Neural cell (in vitro differentiated cells): ENCODE measurements around the gene TRMU. TPM values are rescaled to one million over a fixed set of nuclear protein-coding genes. Genes with fewer than 3 reads are reported as not detected.

Source experiments
- H2AFZ ChIP-seq: fragments of 200-600, 300-800 bp; sonication (generic), shearing (Covaris generic); 2 replicates; pipeline ENCODE4 v1.6.0; 2014; ENCODE audit warnings: low read depth, mild to moderate bottlenecking, antibody characterized with exemption, low read length, moderate library complexity
- H3F3A ChIP-seq: fragments of 200-600 bp; shearing (Covaris generic); 2 replicates; pipeline ENCODE4 v1.6.1; 2016; ENCODE audit warnings: mild to moderate bottlenecking, moderate library complexity, mixed read lengths, antibody characterized with exemption, low read length; ENCODE audit not compliant: insufficient read depth, poor library complexity, severe bottlenecking
- H3K27ac ChIP-seq: fragments of 200-600, 300-800 bp; sonication (generic), shearing (Covaris generic); 2 replicates; pipeline ENCODE4 v1.5.1; 2014; ENCODE audit warnings: mild to moderate bottlenecking, low read length, moderate library complexity
- H3K27me3 ChIP-seq: fragments of 300-800, 200-600 bp; sonication (generic), shearing (Covaris generic); 2 replicates; pipeline ENCODE4 v1.6.0; 2014; ENCODE audit warnings: mild to moderate bottlenecking, low read depth, low read length, moderate library complexity; ENCODE audit not compliant: insufficient read depth
- H3K36me3 ChIP-seq: fragments of 300-800, 200-600 bp; sonication (generic), shearing (Covaris generic); 2 replicates; pipeline ENCODE4 v1.5.1; 2014; ENCODE audit warnings: mild to moderate bottlenecking, antibody characterized with exemption, low read length, moderate library complexity; ENCODE audit not compliant: insufficient read depth
- H3K4me2 ChIP-seq: fragments of 300-800, 200-600 bp; sonication (generic), shearing (Covaris generic); 2 replicates; pipeline ENCODE4 v1.6.0; 2014; ENCODE audit warnings: mild to moderate bottlenecking, low read length
- H3K4me3 ChIP-seq: fragments of 300-800, 200-600 bp; sonication (generic), shearing (Covaris generic); 2 replicates; pipeline ENCODE4 v1.5.1; 2014; ENCODE audit warnings: mild to moderate bottlenecking, low read length, moderate library complexity
- H3K79me2 ChIP-seq: fragments of 200-600 bp; shearing (Covaris generic); replicated peaks from 2 replicates; pipeline ENCODE4 v1.6.0; 2014; ENCODE audit warnings: mild to moderate bottlenecking, low read length, moderate library complexity; ENCODE audit not compliant: insufficient read depth
- H3K9ac ChIP-seq: fragments of 300-800, 200-600 bp; sonication (generic), shearing (Covaris generic); 2 replicates; pipeline ENCODE4 v1.6.1; 2016; ENCODE audit warnings: mild to moderate bottlenecking, low read length, mixed read lengths
- H3K9me2 ChIP-seq: fragments of 200-600 bp; shearing (Covaris generic); 2 replicates; pipeline ENCODE4 v1.6.1; 2016; ENCODE audit warnings: mild to moderate bottlenecking, low read length, mixed read lengths; ENCODE audit not compliant: insufficient read depth
- H3K9me3 ChIP-seq: fragments of 200-600, 300-800 bp; sonication (generic), shearing (Covaris generic); 2 replicates; pipeline ENCODE4 v1.6.1; 2016; ENCODE audit warnings: mild to moderate bottlenecking, mixed run types, low read length, moderate library complexity, mixed read lengths
- H4K20me1 ChIP-seq: fragments of 200-600 bp; shearing (Covaris generic); 2 replicates; pipeline ENCODE4 v1.6.1; 2016; ENCODE audit warnings: mild to moderate bottlenecking, mixed run types; ENCODE audit not compliant: insufficient read depth
- CTCF ChIP-seq: fragments of 450-650 bp; IDR thresholded peaks from 2 replicates; pipeline ENCODE4 v1.5.1; 2014; ENCODE audit warnings: antibody characterized with exemption, mild to moderate bottlenecking, moderate library complexity; ENCODE audit not compliant: poor library complexity, severe bottlenecking
- EP300 ChIP-seq: fragments of 450-650 bp; conservative IDR thresholded peaks from 2 replicates; pipeline ENCODE4 v1.6.1; 2014; ENCODE audit warnings: antibody characterized with exemption, mild to moderate bottlenecking, moderate library complexity; ENCODE audit not compliant: poor library complexity, severe bottlenecking
- EZH2 ChIP-seq: fragments of 200-600, 300-800 bp; shearing (Covaris generic), sonication (generic); IDR thresholded peaks from 2 replicates; pipeline ENCODE4 v1.6.1; 2014; ENCODE audit warnings: antibody characterized with exemption, low read length, borderline replicate concordance, mild to moderate bottlenecking; ENCODE audit not compliant: insufficient read depth, poor library complexity, severe bottlenecking
- MXI1 ChIP-seq: fragments of 450-650 bp; conservative IDR thresholded peaks from 2 replicates; pipeline ENCODE4 v1.6.1; 2014; ENCODE audit warnings: antibody characterized with exemption, mild to moderate bottlenecking; ENCODE audit not compliant: poor library complexity, severe bottlenecking
- POLR2AphosphoS5 ChIP-seq: IDR thresholded peaks from 2 replicates; pipeline ENCODE4 v1.6.1; 2012
- RAD21 ChIP-seq: fragments of 450-650 bp; conservative IDR thresholded peaks from 2 replicates; pipeline ENCODE4 v1.6.1; 2014; ENCODE audit warnings: antibody characterized with exemption, mild to moderate bottlenecking, moderate library complexity
- REST ChIP-seq: IDR thresholded peaks from 2 replicates; pipeline ENCODE4 v1.6.1; 2012; ENCODE audit warnings: borderline replicate concordance
- SMC3 ChIP-seq: fragments of 450-650 bp; conservative IDR thresholded peaks from 2 replicates; pipeline ENCODE4 v1.6.1; 2014; ENCODE audit warnings: antibody characterized with exemption, mild to moderate bottlenecking, moderate library complexity; ENCODE audit not compliant: poor library complexity
- TAF1 ChIP-seq: IDR thresholded peaks from 2 replicates; pipeline ENCODE4 v1.6.1; 2012; ENCODE audit warnings: low read depth
- polyA plus RNA-seq: library from polyadenylated mRNA; depleted of rRNA; stranded (reverse); fragments of >200 nt; gene quantifications from 2 replicates; pipeline ENCODE4 v1.2.3, GENCODE V29; 2014

TRMU gene
- polyA plus RNA-seq, 1 donor from 2014 or later, result 72.9 TPM

GRCh38 chr22:46296257-46297150 is 39.0 kb upstream of the TRMU start, which contains the start of gene GTSE1:
GTSE1 (plus strand) TSS chr22:46296870; CDS start chr22:46297401, 531 bp downstream.
- Histone ChIP-seq H3K27ac (peak within 1 kb of the TSS; percentile 62), H3K4me3 (peak within 1 kb of the TSS; percentile 81), H2AFZ (peak within 1 kb of the TSS; percentile 94), H3K9me3 (no peaks in the 10 kb centered on the region), H4K20me1 (no peaks in the 10 kb centered on the region), H3K9ac (peak within 1 kb of the TSS; percentile 69), H3K4me2 (peak within 1 kb of the TSS; percentile 83), H3K79me2 (peaks cover 3% of the 10 kb centered on the region), H3K36me3 (no peaks in the 10 kb centered on the region), H3K9me2 (no peaks in the 10 kb centered on the region), H3F3A (no peaks in the 10 kb centered on the region), H3K27me3 (no peaks in the 10 kb centered on the region)
- TF ChIP-seq RAD21, result peak; percentile 83
- peak; percentile 80 for TF ChIP-seq CTCF
- TF ChIP-seq SMC3, result peak; percentile 75
- peak; percentile 84 for TF ChIP-seq POLR2AphosphoS5
- peak; percentile 99 for TF ChIP-seq MXI1
- no peak for TF ChIP-seq EZH2
- peak; percentile 52 for TF ChIP-seq REST
- TF ChIP-seq EP300, result no peak
- peak; percentile 43 for TF ChIP-seq TAF1

- H3K4me3 ChIP-seq, result peak overlapping the region; percentile 81
- H3K9ac ChIP-seq, result no peak overlapping the region
- H3K27me3 ChIP-seq, result no peaks in the 10 kb centered on the region
- no peaks in the 10 kb centered on the region for H3K36me3 ChIP-seq
- H3F3A ChIP-seq, result no peaks in the 10 kb centered on the region
- H3K9me3 ChIP-seq, result no peaks in the 10 kb centered on the region
- no peak for TF ChIP-seq EZH2
- TF ChIP-seq REST, result no peak
- TF ChIP-seq SMC3, result no peak
- no peak for TF ChIP-seq RAD21
- no peak for TF ChIP-seq EP300
- TF ChIP-seq CTCF, result no peak
- no peak for TF ChIP-seq TAF1
- no peak for TF ChIP-seq MXI1
- TF ChIP-seq POLR2AphosphoS5, result no peak
- H3K4me2 ChIP-seq, result peak overlapping the region; percentile 62
- H3K9me2 ChIP-seq, result no peaks in the 10 kb centered on the region
- H3K79me2 ChIP-seq, result peaks cover 3% of the 10 kb centered on the region
- H2AFZ ChIP-seq, result no peak overlapping the region
- H3K27ac ChIP-seq, result no peak overlapping the region
- H4K20me1 ChIP-seq, result no peaks in the 10 kb centered on the region
Measured at GRCh38 chr22:46297151-46297812, 38.2 kb upstream of the TRMU start.
